HG03066 (cell line): ENCODE measurements around the gene NLE1.
"Not testable (repeated sequence)": the region's sequence is repeated elsewhere in the genome, so short reads cannot be mapped to it uniquely, and the experiment has no call there.

Source experiments
- ATAC-seq: cut with Tn5 transposase; IDR thresholded peaks from one replicate; pipeline ENCODE4 v1.9.1; 2021; ENCODE audit warnings: low read depth; ENCODE audit not compliant: unreplicated experiment

The NLE1 gene

GRCh38 chr17:35163886-35164285, 21.8 kb upstream of the NLE1 start:
- ATAC-seq, result no peak

DNA sequence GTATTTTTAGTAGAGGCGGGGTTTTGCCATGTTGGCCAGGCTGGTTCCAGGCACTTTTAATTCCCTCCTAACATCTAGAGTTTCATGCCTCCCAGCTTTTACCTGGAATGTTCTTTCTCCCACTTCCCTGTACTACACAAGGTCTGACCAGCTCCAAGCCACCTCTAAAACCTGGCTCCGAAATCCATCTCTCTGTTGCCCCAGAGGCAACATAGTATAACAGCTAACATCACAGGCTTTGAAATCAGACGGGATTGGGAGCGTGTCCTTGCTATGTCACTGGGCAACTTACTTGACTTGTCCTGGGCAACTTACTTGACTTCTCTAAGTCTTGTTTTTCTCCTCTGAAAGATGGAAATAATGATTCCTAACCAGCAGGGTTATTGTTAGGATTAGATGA, 20.7 kb upstream of the NLE1 start:
- ATAC-seq, result no peak

GRCh38 chr17:35161281-35161761, 19.2 kb upstream of the NLE1 start:
- ATAC-seq, result no peak

- ATAC-seq, result no peak
Observed at GRCh38 chr17:35160354-35161201, 18.5 kb upstream of the NLE1 start.

DNA sequence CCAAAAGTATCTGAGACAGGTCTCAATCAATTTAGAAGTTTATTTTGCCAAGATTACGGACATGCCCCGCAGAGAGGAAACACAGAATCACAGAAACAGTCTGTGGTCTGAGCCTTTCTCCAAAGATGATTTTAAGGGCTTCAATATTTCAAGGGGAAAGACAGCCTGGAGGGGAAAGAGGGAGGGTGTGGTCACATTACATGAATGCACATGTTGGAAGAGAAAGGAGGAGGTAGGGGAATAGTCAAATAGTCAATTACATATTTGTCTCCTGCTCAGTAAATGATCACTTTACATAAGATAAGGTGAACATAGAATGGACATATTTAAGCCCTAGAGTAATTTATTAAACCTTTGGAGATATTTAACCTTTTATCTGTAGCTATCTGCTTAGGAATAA, 17.8 kb upstream of the NLE1 start:
- no peak for ATAC-seq

DNA sequence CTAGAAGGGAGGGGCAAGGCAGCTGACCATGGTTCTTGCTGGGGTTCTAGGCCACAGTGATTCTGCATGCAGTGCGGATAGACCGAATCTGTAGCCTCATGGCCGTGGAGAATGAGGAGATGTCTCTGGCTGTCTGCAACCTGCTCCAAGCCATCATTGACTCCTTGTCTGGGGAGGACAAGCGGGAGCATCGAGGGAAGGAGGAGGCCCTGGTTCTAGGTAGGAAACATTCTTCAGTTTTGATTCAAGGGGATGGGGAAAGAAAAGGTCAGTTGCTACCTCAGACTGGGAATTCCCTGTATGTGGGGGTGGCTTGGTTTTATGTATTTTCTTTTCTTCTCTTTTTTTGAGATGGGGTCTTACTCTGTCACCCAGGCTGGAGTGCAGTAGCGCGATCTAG, 13.1 kb upstream of the NLE1 start:
- no peak for ATAC-seq

- ATAC-seq, result no peak
Observed at GRCh38 chr17:35154196-35155165, 12.4 kb upstream of the NLE1 start.

GRCh38 chr17:35152421-35153140, 10.5 kb upstream of the NLE1 start:
- no peak for ATAC-seq

DNA sequence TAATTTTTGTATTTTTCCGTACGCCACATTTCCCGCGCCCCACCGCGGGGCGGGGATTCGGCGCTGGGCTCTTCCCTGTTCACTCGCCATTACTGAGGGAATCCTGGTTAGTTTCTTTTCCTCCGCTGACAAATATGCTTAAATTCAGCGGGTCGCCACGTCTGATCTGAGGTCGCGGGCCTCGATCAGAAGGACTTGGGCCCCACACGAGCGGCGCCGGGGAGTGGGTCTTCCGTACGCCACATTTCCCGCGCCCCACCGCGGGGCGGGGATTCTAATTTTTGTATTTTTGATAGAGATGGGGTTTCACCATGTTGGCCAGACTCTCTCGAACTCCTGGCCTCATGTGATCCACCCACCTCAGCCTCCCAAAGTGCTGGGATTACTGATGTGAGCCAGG, 9.0 kb upstream of the NLE1 start:
- ATAC-seq, result not testable (repeated sequence)

DNA sequence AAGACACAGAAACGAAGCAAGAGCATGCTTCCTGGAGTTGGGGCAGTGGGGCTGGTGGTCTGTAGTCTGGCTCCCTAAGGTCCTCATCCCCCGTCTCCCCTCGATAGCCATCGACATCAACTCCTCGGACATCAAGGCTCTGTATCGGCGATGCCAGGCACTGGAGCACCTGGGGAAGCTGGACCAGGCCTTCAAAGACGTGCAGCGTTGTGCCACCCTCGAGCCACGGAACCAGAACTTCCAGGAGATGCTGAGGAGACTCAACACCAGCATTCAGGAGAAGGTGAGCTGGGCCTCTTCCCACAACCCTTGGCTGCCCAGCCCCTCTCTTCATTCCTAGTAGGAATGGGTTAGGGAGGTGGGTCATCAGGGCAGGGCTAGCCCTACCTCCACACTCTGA, 7.8 kb upstream of the NLE1 start:
- no peak for ATAC-seq

DNA sequence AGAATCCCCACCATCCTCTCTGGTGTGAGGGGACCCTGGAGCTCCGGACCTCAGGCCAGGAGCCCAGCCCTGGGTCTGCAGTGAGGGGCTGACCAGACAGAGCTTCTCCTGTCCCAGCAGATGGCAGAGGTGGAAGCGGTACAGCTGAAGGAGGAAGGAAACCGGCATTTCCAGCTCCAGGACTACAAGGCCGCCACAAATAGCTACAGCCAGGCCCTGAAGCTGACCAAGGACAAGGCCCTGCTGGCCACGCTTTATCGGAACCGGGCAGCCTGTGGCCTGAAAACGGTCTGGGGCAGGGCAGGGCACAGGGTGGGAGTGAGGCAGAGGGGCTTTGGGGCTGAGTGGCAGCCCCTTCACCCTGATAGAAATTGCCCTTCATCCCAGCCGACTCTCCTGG, 6.0 kb upstream of the NLE1 start:
- ATAC-seq, result no peak

DNA sequence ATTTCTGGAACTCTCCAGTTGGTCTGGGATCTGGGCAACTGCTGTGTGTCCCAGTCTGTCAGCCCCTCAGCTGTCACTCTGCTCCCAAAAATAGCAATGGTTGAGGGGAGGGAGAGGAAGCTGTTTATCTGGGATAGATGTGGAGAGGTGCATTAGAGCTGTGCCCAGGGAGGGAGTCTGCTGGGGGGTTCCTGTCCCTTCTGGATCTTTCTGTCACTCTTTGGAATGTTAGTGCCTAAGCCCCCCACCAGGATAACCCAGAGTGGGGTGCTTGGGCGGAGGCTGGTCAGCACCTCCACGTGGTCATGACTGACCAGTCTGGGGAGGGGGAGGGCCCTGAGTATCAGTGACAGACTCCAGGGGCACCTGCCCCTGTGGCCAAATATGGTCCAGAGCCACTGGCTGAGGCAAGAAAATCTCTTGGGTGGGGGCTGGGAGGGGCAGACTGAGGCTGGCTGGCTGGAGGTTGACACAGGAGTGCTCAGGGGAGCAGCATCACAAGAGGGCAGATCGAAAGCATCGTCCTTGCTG, 5.3 kb upstream of the NLE1 start, which contains the start of gene UNC45B:
Gene UNC45B, plus strand, starts transcription at position 443 of the 531 bp plus-strand sequence. CDS start 447 bp downstream, outside the sequence.
- ATAC-seq, result no peak

DNA sequence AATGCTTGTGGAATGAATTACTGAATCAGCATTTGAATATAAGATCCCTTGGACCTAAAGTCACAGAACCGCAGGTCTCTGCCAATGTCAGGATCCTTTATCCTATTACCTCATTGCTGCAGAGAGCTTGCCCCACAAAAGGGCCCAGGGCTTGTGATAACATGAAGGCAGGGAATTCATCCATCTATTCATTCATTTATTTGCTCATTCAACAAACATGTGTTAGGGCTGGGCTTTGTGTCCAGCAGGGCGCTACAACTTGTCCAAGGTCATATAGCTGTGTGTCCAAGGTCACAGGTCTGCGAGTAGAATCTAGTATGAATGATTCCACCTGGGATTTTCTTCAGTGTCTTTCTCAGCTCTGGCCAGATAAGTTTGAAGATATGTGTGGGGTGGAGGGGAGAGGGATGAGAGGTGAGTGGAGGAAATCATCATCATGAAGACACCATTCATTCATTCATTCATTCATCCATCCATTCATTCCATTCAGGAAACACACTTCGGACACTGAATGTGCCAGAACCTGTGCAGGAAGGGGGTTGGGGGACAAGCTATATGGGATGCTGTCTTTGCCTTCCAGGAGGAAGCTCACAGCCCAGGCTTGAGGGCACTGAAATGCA, 4.2 kb upstream of the NLE1 start:
- ATAC-seq, result no peak

- ATAC-seq, result no peak
Observed at GRCh38 chr17:35144840-35145239, 2.7 kb upstream of the NLE1 start.

- ATAC-seq, result no peak
Observed at GRCh38 chr17:35142467-35142796, 329 bp upstream of the NLE1 start.

- no peak for ATAC-seq
Observed at GRCh38 chr17:35138218-35138617, 3.9 kb downstream of the NLE1 start.

DNA sequence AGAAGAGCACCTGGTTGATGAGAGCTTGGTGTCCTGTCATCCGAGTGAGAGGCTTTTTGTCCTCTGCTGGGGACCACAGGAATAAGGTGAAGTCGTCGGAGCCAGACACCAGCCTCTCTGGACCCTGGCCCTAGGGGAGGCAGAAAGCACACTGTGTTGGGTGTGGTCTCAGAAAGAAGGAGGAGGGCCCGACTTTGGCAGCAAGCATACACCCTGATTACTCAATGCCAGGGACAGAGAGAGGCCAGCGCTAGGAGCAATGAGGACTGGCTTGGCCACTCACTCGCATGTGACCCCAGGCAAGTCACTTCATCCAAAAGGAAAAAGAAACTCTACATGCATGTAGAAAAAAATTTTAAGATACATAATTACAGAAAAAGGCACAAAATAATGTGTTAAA, 6.8 kb downstream of the NLE1 start:
- no peak for ATAC-seq

DNA sequence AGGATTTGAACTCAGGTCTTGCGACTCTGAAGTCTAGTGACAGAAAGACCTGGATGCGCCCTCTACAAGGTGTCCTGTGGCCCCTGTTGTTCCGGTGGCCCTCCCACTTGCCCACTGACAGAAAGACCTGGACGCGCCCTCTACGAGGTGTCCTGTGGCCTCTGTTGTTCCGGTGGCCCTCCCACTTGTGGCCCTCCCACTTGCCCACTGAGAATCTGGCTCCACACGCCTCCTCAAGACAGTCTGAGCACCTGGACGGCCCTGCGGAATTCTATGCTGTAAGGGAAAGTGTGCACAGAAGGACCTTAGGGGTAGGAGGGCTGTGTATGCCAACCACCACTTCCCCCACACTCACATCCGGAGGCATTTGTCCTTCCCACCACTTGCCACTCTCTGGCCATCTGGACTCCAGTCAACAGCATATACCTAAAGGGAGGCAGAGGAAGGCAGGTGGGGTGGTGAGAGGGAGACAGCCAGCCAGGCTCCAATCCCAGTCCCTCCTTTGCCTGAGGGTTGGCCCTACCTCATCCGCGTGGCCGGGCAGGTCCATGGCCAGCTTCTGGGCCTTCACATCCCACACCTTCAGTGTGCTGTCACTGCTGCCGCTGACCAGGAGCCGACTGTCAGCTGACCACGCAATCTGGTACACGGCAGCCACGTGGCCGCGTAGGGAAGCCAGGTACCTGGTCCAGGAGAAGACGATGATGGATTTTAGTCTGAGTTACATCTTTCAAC, 9.1 kb downstream of the NLE1 start:
- ATAC-seq, result no peak

GRCh38 chr17:35132099-35132498, 10.0 kb downstream of the NLE1 start:
- no peak for ATAC-seq
